ENCODE data around the gene ZNF385B. TPM values are rescaled to one million over a fixed set of nuclear protein-coding genes. Genes with fewer than 3 reads are reported as not detected.

The ZNF385B gene
- total and polyA plus RNA-seq, 9 of the 15 experiments (the other 6 are each of a cell fraction or from before 2014, with no cell fraction given), result 0.50 TPM; not detected in 8

- BruUV-seq (replicated peaks), result no TSS peak
- no peaks in the 10 kb centered on the region for H4K20me1 ChIP-seq (replicated peaks; ENCODE audit: control insufficient read depth, insufficient read depth, low read length)
- no peaks in the 10 kb centered on the region for H3K79me2 ChIP-seq (ENCODE audit: control insufficient read depth, insufficient read depth, low read length)
- no peaks in the 10 kb centered on the region; the same call in 1 of the 2 replicates for H3K9me3 ChIP-seq (replicated peaks; ENCODE audit: control insufficient read depth, insufficient read depth, low read depth, low read length)
- no peak for ATAC-seq
- no peak overlapping the region for H3K9ac ChIP-seq (ENCODE audit: insufficient read depth in 1 of 2, low read depth in 2 of 2, low read length in 2 of 2)
- in situ Hi-C loops (cut with MboI) (no loop called here), intact Hi-C loops (cut with micrococcal nuclease) (no loop called here)
- H3K4me1 ChIP-seq (replicated peaks in 1 of 2; ENCODE audit: control insufficient read depth in 2 of 2, insufficient read depth in 2 of 2, low read length in 2 of 2), result no peaks in the 10 kb centered on the region
- CTCF ChIA-PET (ENCODE audit: low intra/inter-chr PET ratio), result interaction anchor here (0.6 kb wide), 1 partner anchor 341 kb away, joined by 4 read pairs; no protein-coding TSS in a partner anchor
- H2AFZ ChIP-seq (ENCODE audit: low read depth, low read length), result no peak overlapping the region
- no peak for FAIRE-seq
- no peak overlapping the region for H3K27ac ChIP-seq (ENCODE audit: extremely low read depth, low read depth, low read length)
- no peaks in the 10 kb centered on the region for H3K9me1 ChIP-seq (ENCODE audit: control insufficient read depth, insufficient read depth, low read length)
- POLR2A ChIA-PET, result no interaction called here
- no peaks in the 10 kb centered on the region for H3K36me3 ChIP-seq (ENCODE audit: control insufficient read depth, insufficient read depth, low read length)
- no peak overlapping the region for H3K4me3 ChIP-seq
- no peaks in the 10 kb centered on the region for H3K27me3 ChIP-seq (ENCODE audit: control insufficient read depth in 2 of 2, insufficient read depth in 2 of 2, low read length in 2 of 2)
- H3K4me2 ChIP-seq (ENCODE audit: insufficient read depth, low read length), result no peak overlapping the region
- DNase-seq (ENCODE audit: extremely low read depth in 1 of 4, low spot score in 3 of 4), result no peak
- TF ChIP-seq BHLHE40 (IDR thresholded peaks at IDR 0.05; ENCODE audit: low read length), result no peak
- no peak for TF ChIP-seq ARHGAP35 (IDR thresholded peaks at IDR 0.05; ENCODE audit: partially characterized antibody)
- TF ChIP-seq SMAD2 (IDR thresholded peaks at IDR 0.05; ENCODE audit: low read depth, low read length), result no peak
- no peak for TF ChIP-seq TFAM (CRISPR knock-in tag; conservative IDR thresholded peaks at IDR 0.05)
- TF ChIP-seq ZNF444 (CRISPR knock-in tag; IDR thresholded peaks at IDR 0.05), result no peak
- TF ChIP-seq ZNF277 (CRISPR knock-in tag; IDR thresholded peaks at IDR 0.05; ENCODE audit: borderline replicate concordance), result no peak
- TF ChIP-seq RREB1 (CRISPR knock-in tag; IDR thresholded peaks at IDR 0.05), result no peak
- TF ChIP-seq MYBL2 (IDR thresholded peaks at IDR 0.05; ENCODE audit: low read depth), result no peak
- TF ChIP-seq MYBL2 (CRISPR knock-in tag; IDR thresholded peaks at IDR 0.05; ENCODE audit: borderline replicate concordance), result no peak
- TF ChIP-seq ZNF140 (CRISPR knock-in tag; IDR thresholded peaks at IDR 0.05), result no peak
- TF ChIP-seq SETDB1 (IDR thresholded peaks at IDR 0.05; ENCODE audit: low read length), result no peak
- no peak for TF ChIP-seq SRSF1 (IDR thresholded peaks at IDR 0.05; ENCODE audit: low read depth, low read length)
- TF ChIP-seq ARID3A (IDR thresholded peaks at IDR 0.05; ENCODE audit: borderline replicate concordance, low read depth, low read length), result no peak
Measured at GRCh38 chr2:179595284-179595683, 266.1 kb downstream of the ZNF385B start.
